H1 (cell line): ENCODE measurements around the gene BCKDHA. TPM values are rescaled to one million over a fixed set of nuclear protein-coding genes. Genes with fewer than 3 reads are reported as not detected.

ENCODE experiments used
- CTCF ChIA-PET: fragments of 300-600 bp; sonication (Branson Sonifier 250); formaldehyde crosslinking; loops from one replicate; lab custom pipeline; 2021; ENCODE audit not compliant: partially characterized antibody; lab: Charles Lee
- POLR2A ChIA-PET: fragments of 300-600 bp; sonication (Branson Sonifier 250); formaldehyde crosslinking; loops from one replicate; lab custom pipeline; 2021; ENCODE audit warnings: inconsistent platforms; ENCODE audit not compliant: partially characterized antibody; lab: Charles Lee
- DNase-seq, 2 experiments: peaks; one replicate each; pipeline versions ENCODE4 v3.0.0 to v3.0.0-alpha.2; 2010 to 2022; ENCODE audit warnings: low spot score in 2 of 2, low read depth in 1 of 2, mixed read lengths in 1 of 2
- FAIRE-seq: peaks from 2 replicates; lab custom pipeline; 2011; peaks lifted over from hg19 to GRCh38; lab: Jason Lieb, UNC
- H2AFZ ChIP-seq: 2 replicates; pipeline ENCODE4 v1.8.1; 2012; ENCODE audit warnings: low read length, inconsistent platforms
- H2AK5ac ChIP-seq: 2 replicates; pipeline ENCODE4 v1.6.1; 2013; ENCODE audit warnings: low read depth, low read length
- H2BK120ac ChIP-seq: replicated peaks from 2 replicates; pipeline ENCODE3; 2013; ENCODE audit warnings: low read depth, low read length, inconsistent platforms
- H2BK12ac ChIP-seq: 2 replicates; pipeline ENCODE4 v1.6.1; 2013; ENCODE audit warnings: low read depth, low read length
- H2BK15ac ChIP-seq: 2 replicates; pipeline ENCODE4 v1.6.1; 2013; ENCODE audit warnings: low read length
- H2BK20ac ChIP-seq: 2 replicates; pipeline ENCODE4 v1.6.1; 2013; ENCODE audit warnings: low read length
- H2BK5ac ChIP-seq: 2 replicates; pipeline ENCODE4 v1.6.1; 2013; ENCODE audit warnings: low read depth, low read length
- H3K14ac ChIP-seq: 2 replicates; pipeline ENCODE4 v1.6.1; 2013; ENCODE audit warnings: inconsistent platforms; ENCODE audit not compliant: insufficient read length
- H3K18ac ChIP-seq: 2 replicates; pipeline ENCODE4 v1.6.1; 2013; ENCODE audit warnings: low read length; ENCODE audit errors: extremely low read depth
- H3K23ac ChIP-seq: 2 replicates; pipeline ENCODE4 v1.6.1; 2013; ENCODE audit warnings: inconsistent platforms; ENCODE audit not compliant: insufficient read length
- H3K23me2 ChIP-seq: 2 replicates; pipeline ENCODE4 v1.6.1; 2013; ENCODE audit warnings: low read depth, low read length
- H3K27ac ChIP-seq: 2 replicates; pipeline ENCODE4 v1.6.1; 2011; ENCODE audit warnings: low read depth, low read length, inconsistent platforms
- H3K27me3 ChIP-seq, 4 experiments: replicated peaks in 1 of 4; 1 replicate in 1 of 4; 2 replicates in 3 of 4; pipeline versions ENCODE4 v1.6.1 to v1.8.1; 2011 to 2013; ENCODE audit warnings: low read length in 3 of 4, mild to moderate bottlenecking in 3 of 4, inconsistent platforms in 2 of 4, mixed read lengths in 2 of 4, moderate library complexity in 1 of 4; ENCODE audit not compliant: control insufficient read depth in 3 of 4, insufficient read depth in 3 of 4; ENCODE audit errors: extremely low read depth in 1 of 4
- H3K36me3 ChIP-seq, 4 experiments: 2 replicates each; pipeline versions ENCODE4 v1.6.1 to v1.8.1; 2011 to 2013; ENCODE audit warnings: mild to moderate bottlenecking in 4 of 4, low read length in 3 of 4, moderate library complexity in 2 of 4, control low read depth in 1 of 4, inconsistent platforms in 1 of 4; ENCODE audit not compliant: insufficient read depth in 4 of 4, control insufficient read depth in 2 of 4
- H3K4ac ChIP-seq: replicated peaks from 2 replicates; pipeline ENCODE3; 2013; ENCODE audit warnings: low read length, low read depth, mixed read lengths, inconsistent platforms; ENCODE audit not compliant: insufficient read length
- H3K4me1 ChIP-seq, 4 experiments: replicated peaks in 1 of 4; 1 replicate in 1 of 4; 2 replicates in 3 of 4; pipeline versions ENCODE4 v1.6.1 to v1.8.1; 2011 to 2013; ENCODE audit warnings: low read length in 3 of 4, inconsistent platforms in 2 of 4, mixed read lengths in 1 of 4; ENCODE audit not compliant: insufficient read depth in 4 of 4, control insufficient read depth in 3 of 4
- H3K4me2 ChIP-seq, 2 experiments: 2 replicates each; pipeline versions ENCODE4 v1.6.1 to v1.8.1; 2011 to 2013; ENCODE audit warnings: low read depth in 2 of 2, low read length in 2 of 2, control low read depth in 1 of 2, inconsistent platforms in 1 of 2, mild to moderate bottlenecking in 1 of 2; ENCODE audit not compliant: insufficient read depth in 1 of 2
- H3K4me3 ChIP-seq, 4 experiments: fragments of 200-600, 300-600 bp in 1 of 4; sonication (generic), shearing (Covaris generic), sonication (Bioruptor Twin) in 1 of 4; 2 replicates each; pipeline versions ENCODE4 v1.5.1 to v1.8.1; 2011 to 2016; ENCODE audit warnings: low read length in 4 of 4, low read depth in 3 of 4, control low read depth in 2 of 4, inconsistent platforms in 2 of 4, mild to moderate bottlenecking in 2 of 4, mixed read lengths in 1 of 4, moderate library complexity in 1 of 4; ENCODE audit not compliant: insufficient read depth in 2 of 4; ENCODE audit errors: extremely low read depth in 1 of 4
- H3K56ac ChIP-seq: replicated peaks from 2 replicates; pipeline ENCODE3; 2013; ENCODE audit warnings: low read depth, mild to moderate bottlenecking, mixed read lengths, low read length, inconsistent platforms; ENCODE audit not compliant: insufficient read length
- H3K79me1 ChIP-seq: 2 replicates; pipeline ENCODE4 v1.6.1; 2013; ENCODE audit warnings: low read depth, low read length, control low read depth
- H3K79me2 ChIP-seq, 2 experiments: 2 replicates each; pipeline versions ENCODE4 v1.6.1 to v1.8.1; 2012 to 2013; ENCODE audit warnings: low read length in 2 of 2, mild to moderate bottlenecking in 2 of 2, inconsistent platforms in 1 of 2; ENCODE audit not compliant: insufficient read depth in 2 of 2, control insufficient read depth in 1 of 2
- H3K9ac ChIP-seq, 4 experiments: replicated peaks in 1 of 4; 1 replicate in 1 of 4; 2 replicates in 3 of 4; pipeline versions ENCODE4 v1.6.1 to v1.8.1; 2011 to 2013; ENCODE audit warnings: low read depth in 3 of 4, low read length in 3 of 4, control low read depth in 2 of 4, mild to moderate bottlenecking in 2 of 4, moderate library complexity in 2 of 4, inconsistent platforms in 1 of 4; ENCODE audit errors: extremely low read depth in 1 of 4
- H3K9me3 ChIP-seq, 2 experiments: 2 replicates each; pipeline versions ENCODE4 v1.6.1 to v1.8.1; 2012 to 2013; ENCODE audit warnings: mild to moderate bottlenecking in 2 of 2, moderate library complexity in 2 of 2, control low read depth in 1 of 2, inconsistent platforms in 1 of 2, low read depth in 1 of 2, low read length in 1 of 2, mixed read lengths in 1 of 2; ENCODE audit not compliant: insufficient read depth in 2 of 2
- H4K20me1 ChIP-seq, 2 experiments: replicated peaks in 1 of 2; 2 replicates each; pipeline versions ENCODE3 to v1.8.1; 2011 to 2013; ENCODE audit warnings: inconsistent platforms in 2 of 2, low read length in 2 of 2, mild to moderate bottlenecking in 1 of 2; ENCODE audit not compliant: insufficient read depth in 2 of 2, control insufficient read depth in 1 of 2
- H4K5ac ChIP-seq: 2 replicates; pipeline ENCODE4 v1.6.1; 2013; ENCODE audit warnings: low read length, low read depth, mixed read lengths, inconsistent platforms; ENCODE audit not compliant: insufficient read length
- H4K8ac ChIP-seq: 2 replicates; pipeline ENCODE4 v1.8.0; 2013; ENCODE audit warnings: mild to moderate bottlenecking, moderate library complexity, low read length, inconsistent platforms; ENCODE audit not compliant: insufficient read depth; ENCODE audit errors: extremely low read depth
- H4K91ac ChIP-seq: replicated peaks from 2 replicates; pipeline ENCODE3; 2013; ENCODE audit warnings: low read length, mixed read lengths, inconsistent platforms; ENCODE audit not compliant: insufficient read length
- HDAC2 ChIP-seq, 2 experiments: fragments of 300-600 bp in 1 of 2; sonication (generic) in 1 of 2; IDR thresholded peaks; 2 replicates each; pipeline ENCODE4 v1.6.1; 2011 to 2012; ENCODE audit warnings: low read depth in 2 of 2, low read length in 2 of 2, mild to moderate bottlenecking in 2 of 2, moderate library complexity in 2 of 2, borderline replicate concordance in 1 of 2, inconsistent platforms in 1 of 2
- PHF8 ChIP-seq: fragments of 200-600 bp; sonication (generic); conservative IDR thresholded peaks from 2 replicates; pipeline ENCODE4 v1.7.1; 2012; ENCODE audit warnings: low read depth, mild to moderate bottlenecking, inconsistent platforms, low read length, moderate library complexity
- TAF1 ChIP-seq: IDR thresholded peaks from 2 replicates; pipeline ENCODE4 v1.6.1; 2011; ENCODE audit warnings: mild to moderate bottlenecking, low read depth, low read length
- YY1 ChIP-seq: IDR thresholded peaks from 2 replicates; pipeline ENCODE4 v1.6.1; 2011; ENCODE audit warnings: low read depth, mild to moderate bottlenecking, low read length
- WGBS, 2 experiments: shearing (Covaris generic) in 1 of 2; methylation state at CpG; one replicate each; pipeline versions ENCODE4 v1.1.6 to v1.1.7; 2013 to 2015; ENCODE audit warnings: low lambda C conversion rate in 2 of 2, mixed read lengths in 2 of 2, inconsistent platforms in 1 of 2, low coverage in 1 of 2, missing lambda C conversion rate in 1 of 2; ENCODE audit not compliant: insufficient replicate concordance in 2 of 2, insufficient coverage in 1 of 2, insufficient read length in 1 of 2; ENCODE audit errors: extremely low coverage in 1 of 2, missing lambda C conversion rate in 1 of 2; 5-methylcytosine and 5-hydroxymethylcytosine counted together
- polyA plus RNA-seq, 7 experiments: library from polyadenylated mRNA; depleted of rRNA in 3 of 7; stranded (reverse) in 5 of 7; unstranded in 2 of 7; fragments of >200 nt in 5 of 7; fragments of 200-250 nt in 2 of 7; gene quantifications; 1 replicate in 5 of 7; 2 replicates in 1 of 7; 4 replicates in 1 of 7; pipeline versions ENCODE4 v1.2.1 to v1.2.3, GENCODE V29; 2011 to 2013; ENCODE audit warnings: missing spikeins in 2 of 7, mixed read lengths in 2 of 7
- total RNA-seq: library from RNA; stranded (reverse); fragmentation: NEBNext Ultra II Directional; extraction: Animal tissue kit (Norgen Biotek cat#: 25700); gene quantifications from 2 replicates; pipeline ENCODE4 v1.2.1, GENCODE V29; 2021

The BCKDHA gene
- total and polyA plus RNA-seq, 2 of the 8 experiments (the other 6 are each of a cell fraction or from before 2014, with no cell fraction given) = 14.2 to 69.6 TPM

DNA sequence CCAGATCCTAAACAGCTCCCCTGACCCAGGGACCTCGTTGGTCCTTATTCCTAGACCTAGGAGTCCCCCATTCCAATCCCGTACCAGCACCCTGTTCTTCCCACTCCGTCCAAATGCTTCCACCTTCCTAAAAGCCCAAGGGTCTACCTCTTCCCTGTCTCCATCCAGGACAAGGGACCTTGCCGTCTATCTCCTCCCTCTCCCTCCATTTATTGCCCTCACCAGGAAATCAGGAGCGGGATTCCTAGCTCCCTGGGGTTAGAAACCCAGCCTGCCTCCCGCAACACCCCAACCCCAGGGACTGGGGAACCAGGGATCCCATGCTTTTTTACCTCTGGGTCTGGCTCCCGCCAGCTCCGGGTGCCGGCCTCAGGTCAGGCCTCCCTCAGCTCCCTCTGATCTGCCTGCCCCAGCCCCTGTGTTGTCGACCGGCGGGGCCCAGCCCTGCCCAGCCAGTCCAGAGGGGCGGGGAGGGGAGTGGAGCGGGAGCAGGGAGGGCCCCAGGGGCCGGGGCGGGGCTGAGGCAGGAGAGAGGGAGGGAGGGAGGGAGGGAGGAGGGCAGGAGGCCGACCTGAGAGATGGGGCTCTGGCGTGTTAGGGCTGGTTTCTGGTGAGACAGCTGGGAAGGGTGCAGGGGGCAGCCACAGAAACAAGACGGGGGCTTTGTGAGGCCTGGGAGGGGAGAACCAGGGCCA lies 29.5 kb downstream of the BCKDHA start, which contains the start of gene B3GNT8:
Gene B3GNT8 (minus strand): TSS at position 423 of the 695 bp plus-strand sequence. CDS start 596 bp downstream, outside the sequence.
- Histone ChIP-seq H2BK5ac (peak within 1 kb of the TSS; percentile 56), H2AK5ac (no peak within 1 kb of the TSS), H2AFZ (peak within 1 kb of the TSS; percentile 37; the same call in 1 of the 2 replicates), H3K56ac (peak within 1 kb of the TSS; percentile 46), H2BK12ac (peak within 1 kb of the TSS; percentile 68; the same call in 1 of the 2 replicates), H3K18ac (peak within 1 kb of the TSS; percentile 32; the same call in 1 of the 2 replicates), H3K4me1 (peaks cover 0 to 18% (median 4%) of the 10 kb centered on the region in 4 experiments; a peak in 5 of 7 replicates), H3K79me2 (no peaks in the 10 kb centered on the region), H2BK20ac (0 out of 2 replicates have a peak within 1 kb of the TSS, but pooled peaks have one; percentile 34), H3K4me2 (peak within 1 kb of the TSS; percentile 84 to 96), H3K79me1 (no peaks in the 10 kb centered on the region), H3K27me3 (no peaks in the 10 kb centered on the region), H3K23ac (no peak within 1 kb of the TSS), H3K9me3 (no peaks in the 10 kb centered on the region), H2BK120ac (peak within 1 kb of the TSS; percentile 83), H3K23me2 (peaks cover 10% of the 10 kb centered on the region), H4K5ac (peak within 1 kb of the TSS; percentile 57), H2BK15ac (peak within 1 kb of the TSS; percentile 81; the same call in 1 of the 2 replicates), H3K36me3 (peaks cover 4 to 8% (median 7%) of the 10 kb centered on the region in 4 experiments; a peak in 6 of 8 replicates), H4K20me1 (peaks cover 0 to 7% of the 10 kb centered on the region in 2 experiments), H4K8ac (peak within 1 kb of the TSS; percentile 93), H3K14ac (no peak within 1 kb of the TSS), H3K9ac (peak within 1 kb of the TSS in 3 of 4 experiments; percentile 51 to 58 (median 51); a peak in 5 of 7 replicates), H4K91ac (peak within 1 kb of the TSS; percentile 68), H3K4me3 (peak within 1 kb of the TSS; percentile 40 to 77 (median 54); a peak in 7 of 8 replicates), H3K4ac (peak within 1 kb of the TSS; percentile 9), H3K27ac (peak within 1 kb of the TSS; percentile 47; the same call in 1 of the 2 replicates)
- FAIRE-seq (no peak), DNase-seq (peak; percentile 56 to 88)
- WGBS, 2 experiments = 44% methylated on average over 6 of the region's 19 CpGs; no CpG with 5 or more reads in 1 of the 2 experiments
- TF ChIP-seq TAF1 (peak; percentile 72; the same call in 1 of the 2 replicates), YY1 (0 out of 2 replicates have a peak, but pooled peaks have one; percentile 6), PHF8 (peak; percentile 39; the same call in 1 of the 2 replicates), HDAC2 (IDR thresholded peaks at IDR 0.05; ENCODE audit: borderline replicate concordance in 1 of 2, low read depth in 2 of 2, low read length in 2 of 2) (no peak)
- POLR2A ChIA-PET = interaction anchor here (0.7 to 5.1 kb wide), 13 partner anchors 10 to 713 kb away, joined by 3 to 87 read pairs (median 4); partner anchors contain the start of genes B9D2, BCKDHA, DMAC2 and RPS19
- CTCF ChIA-PET = interaction anchor here (1.7 to 3.8 kb wide), 3 partner anchors 13 to 143 kb away, joined by 5 to 34 read pairs (median 13); partner anchors contain the start of gene DMAC2
